Measurements from ENCODE around the gene DOK6. TPM values are rescaled to one million over a fixed set of nuclear protein-coding genes. Genes with fewer than 3 reads are reported as not detected.

DOK6 gene
- total RNA-seq, 2 experiments from 2014 or later, result not detected

DNA sequence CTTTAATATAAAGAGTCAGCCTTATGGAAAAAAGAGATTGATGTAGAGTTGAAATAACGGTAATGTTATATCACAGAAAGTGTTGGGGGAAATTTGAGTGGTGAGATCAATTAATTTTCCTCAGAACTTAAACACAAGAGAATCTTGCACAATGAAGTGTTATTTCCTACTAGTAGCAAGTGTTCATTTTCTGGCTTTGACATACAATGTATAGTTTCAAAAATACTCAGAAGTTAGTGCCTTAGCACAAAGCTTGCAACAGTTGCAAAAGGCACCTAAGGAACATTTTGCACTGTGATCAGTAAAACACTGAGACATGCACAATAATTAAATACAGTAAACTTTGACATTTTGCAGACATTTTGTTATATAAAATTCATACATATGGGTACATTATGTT lies 385.7 kb downstream of the DOK6 start:
- no peak for DNase-seq (ENCODE audit: low spot score)
- H3K79me2 ChIP-seq (ENCODE audit: insufficient read depth, low read depth, low read length), result no peaks in the 10 kb centered on the region
- H3K4me1 ChIP-seq (ENCODE audit: insufficient read depth, low read length, poor library complexity, severe bottlenecking), result no peaks in the 10 kb centered on the region
- H3K9me2 ChIP-seq (ENCODE audit: insufficient read depth, low read length), result no peaks in the 10 kb centered on the region
- H3K9me3 ChIP-seq (ENCODE audit: low read length), result no peaks in the 10 kb centered on the region
- H3K4me2 ChIP-seq (ENCODE audit: low read length), result no peak overlapping the region
- TF ChIP-seq, protein P1, sequence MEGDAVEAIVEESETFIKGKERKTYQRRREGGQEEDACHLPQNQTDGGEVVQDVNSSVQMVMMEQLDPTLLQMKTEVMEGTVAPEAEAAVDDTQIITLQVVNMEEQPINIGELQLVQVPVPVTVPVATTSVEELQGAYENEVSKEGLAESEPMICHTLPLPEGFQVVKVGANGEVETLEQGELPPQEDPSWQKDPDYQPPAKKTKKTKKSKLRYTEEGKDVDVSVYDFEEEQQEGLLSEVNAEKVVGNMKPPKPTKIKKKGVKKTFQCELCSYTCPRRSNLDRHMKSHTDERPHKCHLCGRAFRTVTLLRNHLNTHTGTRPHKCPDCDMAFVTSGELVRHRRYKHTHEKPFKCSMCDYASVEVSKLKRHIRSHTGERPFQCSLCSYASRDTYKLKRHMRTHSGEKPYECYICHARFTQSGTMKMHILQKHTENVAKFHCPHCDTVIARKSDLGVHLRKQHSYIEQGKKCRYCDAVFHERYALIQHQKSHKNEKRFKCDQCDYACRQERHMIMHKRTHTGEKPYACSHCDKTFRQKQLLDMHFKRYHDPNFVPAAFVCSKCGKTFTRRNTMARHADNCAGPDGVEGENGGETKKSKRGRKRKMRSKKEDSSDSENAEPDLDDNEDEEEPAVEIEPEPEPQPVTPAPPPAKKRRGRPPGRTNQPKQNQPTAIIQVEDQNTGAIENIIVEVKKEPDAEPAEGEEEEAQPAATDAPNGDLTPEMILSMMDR (conservative IDR thresholded peaks at IDR 0.05; ENCODE audit: low read length), result no peak
- no peak for TF ChIP-seq EZH2phosphoT487 (IDR thresholded peaks at IDR 0.05; ENCODE audit: borderline replicate concordance, low read depth, low read length)
- H4K20me1 ChIP-seq (ENCODE audit: insufficient read depth, low read length), result no peaks in the 10 kb centered on the region
- no peaks in the 10 kb centered on the region for H3K36me3 ChIP-seq (ENCODE audit: insufficient read depth, low read length)
- H2AFZ ChIP-seq (ENCODE audit: low read length), result no peak overlapping the region
- no TSS peak for BruUV-seq (replicated peaks)
- ChIA-PET POLR2A (interaction anchor here (0.6 kb wide), 1 partner anchor 115 kb away, joined by 3 read pairs; no protein-coding TSS in a partner anchor), CTCF (ENCODE audit: unreplicated experiment) (no interaction called here)
- no peak overlapping the region for H3K27ac ChIP-seq (ENCODE audit: low read depth, low read length, poor library complexity, severe bottlenecking)
- intact Hi-C loops (cut with micrococcal nuclease; ENCODE audit: unreplicated experiment), result no loop called here
- no peak overlapping the region for H3K4me3 ChIP-seq (ENCODE audit: low read depth, low read length, poor library complexity, severe bottlenecking)

GRCh38 chr18:69787825-69788547 lies 387.3 kb downstream of the DOK6 start:
- Histone ChIP-seq H3K79me2 (ENCODE audit: insufficient read depth, low read depth, low read length) (no peaks in the 10 kb centered on the region), H3K9me3 (ENCODE audit: low read length) (no peaks in the 10 kb centered on the region), H3K27ac (ENCODE audit: low read depth, low read length, poor library complexity, severe bottlenecking) (no peak overlapping the region), H3K9me2 (ENCODE audit: insufficient read depth, low read length) (no peaks in the 10 kb centered on the region), H3K36me3 (ENCODE audit: insufficient read depth, low read length) (no peaks in the 10 kb centered on the region), H3K4me1 (ENCODE audit: insufficient read depth, low read length, poor library complexity, severe bottlenecking) (no peaks in the 10 kb centered on the region), H3K4me3 (ENCODE audit: low read depth, low read length, poor library complexity, severe bottlenecking) (no peak overlapping the region), H3K4me2 (ENCODE audit: low read length) (no peak overlapping the region), H4K20me1 (ENCODE audit: insufficient read depth, low read length) (no peaks in the 10 kb centered on the region), H2AFZ (ENCODE audit: low read length) (no peak overlapping the region)
- BruUV-seq (replicated peaks), result no TSS peak
- intact Hi-C loops (cut with micrococcal nuclease; ENCODE audit: unreplicated experiment), result no loop called here
- DNase-seq (ENCODE audit: low spot score), result no peak
- ChIA-PET CTCF (ENCODE audit: unreplicated experiment) (no interaction called here), POLR2A (interaction anchor here (1.1 kb wide), 1 partner anchor 149 kb away, joined by 3 read pairs; no protein-coding TSS in a partner anchor)
- TF ChIP-seq, protein P1 (conservative IDR thresholded peaks at IDR 0.05; ENCODE audit: low read length), result no peak
- no peak for TF ChIP-seq EZH2phosphoT487 (IDR thresholded peaks at IDR 0.05; ENCODE audit: borderline replicate concordance, low read depth, low read length)

DNA sequence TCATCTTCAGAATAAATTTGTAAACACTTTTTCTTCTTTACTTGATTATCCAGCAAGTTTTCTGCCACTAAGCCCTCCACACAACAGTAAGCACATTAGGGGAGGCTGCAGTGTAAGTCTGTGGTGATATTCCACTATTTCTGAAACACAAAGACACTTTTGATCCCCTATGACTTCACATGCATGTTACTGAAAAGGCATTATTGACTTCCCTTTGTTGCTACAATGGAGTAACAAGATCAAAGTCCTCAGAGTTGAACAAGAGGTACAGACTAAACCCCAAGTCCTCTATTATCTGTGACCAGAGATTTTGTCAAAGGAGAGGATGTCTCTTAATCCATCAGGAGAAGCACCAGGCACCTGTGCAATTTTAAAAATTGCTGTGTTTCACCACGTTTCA lies 389.1 kb downstream of the DOK6 start:
- H3K4me3 ChIP-seq (ENCODE audit: low read depth, low read length, poor library complexity, severe bottlenecking), result no peak overlapping the region
- H3K9me3 ChIP-seq (ENCODE audit: low read length), result no peaks in the 10 kb centered on the region
- no peaks in the 10 kb centered on the region for H4K20me1 ChIP-seq (ENCODE audit: insufficient read depth, low read length)
- no peak overlapping the region for H3K27ac ChIP-seq (ENCODE audit: low read depth, low read length, poor library complexity, severe bottlenecking)
- intact Hi-C loops (cut with micrococcal nuclease; ENCODE audit: unreplicated experiment), result no loop called here
- POLR2A ChIA-PET, result no interaction called here
- no peak overlapping the region for H2AFZ ChIP-seq (ENCODE audit: low read length)
- no peaks in the 10 kb centered on the region for H3K9me2 ChIP-seq (ENCODE audit: insufficient read depth, low read length)
- H3K36me3 ChIP-seq (ENCODE audit: insufficient read depth, low read length), result no peaks in the 10 kb centered on the region
- H3K4me2 ChIP-seq (ENCODE audit: low read length), result no peak overlapping the region
- TF ChIP-seq, protein P1 (conservative IDR thresholded peaks at IDR 0.05; ENCODE audit: low read length), result no peak
- no peak for TF ChIP-seq EZH2phosphoT487 (IDR thresholded peaks at IDR 0.05; ENCODE audit: borderline replicate concordance, low read depth, low read length)
- CTCF ChIA-PET (ENCODE audit: unreplicated experiment), result no interaction called here
- no peaks in the 10 kb centered on the region for H3K79me2 ChIP-seq (ENCODE audit: insufficient read depth, low read depth, low read length)
- no TSS peak for BruUV-seq (replicated peaks)
- no peak for DNase-seq (ENCODE audit: low spot score)
- H3K4me1 ChIP-seq (ENCODE audit: insufficient read depth, low read length, poor library complexity, severe bottlenecking), result no peaks in the 10 kb centered on the region
